ENCODE data around the gene KIR2DL4.
"Not testable (repeated sequence)": the region's sequence is repeated elsewhere in the genome, so short reads cannot be mapped to it uniquely, and the experiment has no call there.

DNA sequence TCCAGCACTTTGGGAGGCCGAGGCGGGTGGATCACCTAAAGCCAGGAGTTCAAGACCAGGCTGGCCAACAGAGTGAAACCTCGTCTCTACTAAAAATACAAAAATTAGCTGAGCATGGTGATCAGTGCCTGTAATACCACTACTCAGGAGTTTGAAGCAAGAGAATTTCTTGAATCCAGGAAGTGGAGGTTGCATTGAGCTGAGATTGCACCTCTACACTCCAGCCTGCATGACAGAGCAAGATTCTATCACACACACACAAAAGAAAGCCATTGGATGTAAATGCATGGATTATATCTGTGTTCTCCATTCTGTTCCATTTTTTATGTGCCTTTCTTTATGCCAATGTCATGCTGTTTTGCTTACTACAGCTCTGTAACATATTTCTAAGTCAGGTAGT lies 55.1 kb downstream of the KIR2DL4 start:
- TF ChIP-seq, protein P1, sequence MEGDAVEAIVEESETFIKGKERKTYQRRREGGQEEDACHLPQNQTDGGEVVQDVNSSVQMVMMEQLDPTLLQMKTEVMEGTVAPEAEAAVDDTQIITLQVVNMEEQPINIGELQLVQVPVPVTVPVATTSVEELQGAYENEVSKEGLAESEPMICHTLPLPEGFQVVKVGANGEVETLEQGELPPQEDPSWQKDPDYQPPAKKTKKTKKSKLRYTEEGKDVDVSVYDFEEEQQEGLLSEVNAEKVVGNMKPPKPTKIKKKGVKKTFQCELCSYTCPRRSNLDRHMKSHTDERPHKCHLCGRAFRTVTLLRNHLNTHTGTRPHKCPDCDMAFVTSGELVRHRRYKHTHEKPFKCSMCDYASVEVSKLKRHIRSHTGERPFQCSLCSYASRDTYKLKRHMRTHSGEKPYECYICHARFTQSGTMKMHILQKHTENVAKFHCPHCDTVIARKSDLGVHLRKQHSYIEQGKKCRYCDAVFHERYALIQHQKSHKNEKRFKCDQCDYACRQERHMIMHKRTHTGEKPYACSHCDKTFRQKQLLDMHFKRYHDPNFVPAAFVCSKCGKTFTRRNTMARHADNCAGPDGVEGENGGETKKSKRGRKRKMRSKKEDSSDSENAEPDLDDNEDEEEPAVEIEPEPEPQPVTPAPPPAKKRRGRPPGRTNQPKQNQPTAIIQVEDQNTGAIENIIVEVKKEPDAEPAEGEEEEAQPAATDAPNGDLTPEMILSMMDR (IDR thresholded peaks at IDR 0.05): not testable (repeated sequence)
- TF ChIP-seq EP300, POLR2A (IDR thresholded peaks at IDR 0.05): not testable (repeated sequence)
